Memory B cell (primary cell): ENCODE results near the gene MAPK11.

Experiments
- ATAC-seq: fragments of 150-1000 bp; cut with Tn5 transposase; 2 replicates; pipeline ENCODE4 v1.10.0; 2021; ENCODE audit warnings: low read depth, mild to moderate bottlenecking, moderate library complexity
- DNase-seq, 2 donors: peaks; one replicate each; pipeline ENCODE4 v3.0.0; 2022; ENCODE audit warnings: low spot score in 2 of 2
- H3K27ac Mint-ChIP-seq: one replicate; pipeline ENCODE4 v1.8.0; 2022; ENCODE audit warnings: mild to moderate bottlenecking, moderate library complexity, mixed read lengths
- H3K27me3 Mint-ChIP-seq: one replicate; pipeline ENCODE4 v1.8.0; 2022; ENCODE audit warnings: mixed read lengths
- H3K36me3 Mint-ChIP-seq: one replicate; pipeline ENCODE4 v1.8.0; 2022; ENCODE audit warnings: mild to moderate bottlenecking, mixed read lengths
- H3K4me1 Mint-ChIP-seq: one replicate; pipeline ENCODE4 v1.8.0; 2022; ENCODE audit warnings: mixed read lengths
- H3K4me3 Mint-ChIP-seq: one replicate; pipeline ENCODE4 v1.8.0; 2022; ENCODE audit warnings: mild to moderate bottlenecking, moderate library complexity, mixed read lengths
- H3K9me3 Mint-ChIP-seq: one replicate; pipeline ENCODE4 v1.8.0; 2022; ENCODE audit warnings: mixed read lengths

The MAPK11 gene

GRCh38 chr22:50250555-50251476 lies 19.4 kb downstream of the MAPK11 start, which contains the start of gene HDAC10:
Gene HDAC10 (minus strand): TSS chr22:50251265. CDS start chr22:50251032, 233 bp downstream.
- peak within 1 kb of the TSS; percentile 80 for H3K4me3 Mint-ChIP-seq
- no peaks in the 10 kb centered on the region for H3K36me3 Mint-ChIP-seq
- peaks cover 10% of the 10 kb centered on the region for H3K4me1 Mint-ChIP-seq
- H3K27ac Mint-ChIP-seq = peak within 1 kb of the TSS; percentile 58
- no peaks in the 10 kb centered on the region for H3K27me3 Mint-ChIP-seq
- H3K9me3 Mint-ChIP-seq = no peaks in the 10 kb centered on the region
- ATAC-seq (peak; percentile 55), DNase-seq (peak; percentile 64 to 68)

DNA sequence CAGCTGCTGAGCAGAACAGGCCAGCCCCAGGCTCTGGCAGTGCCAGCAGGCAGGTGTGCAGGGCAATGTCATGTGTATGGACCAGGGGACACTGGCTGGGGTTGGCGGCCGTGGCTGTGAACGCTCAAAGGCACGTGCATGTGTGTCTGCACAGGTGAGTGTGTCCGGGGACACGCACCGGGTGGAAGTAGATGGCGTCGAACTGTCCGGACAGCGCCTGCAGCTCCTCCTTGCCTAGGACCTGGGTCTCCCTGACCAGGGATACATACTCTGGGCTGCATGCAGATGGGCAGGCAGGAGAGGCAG lies 20.0 kb downstream of the MAPK11 start:
- Mint-ChIP-seq H3K4me3 (peak overlapping the region; percentile 80), H3K27me3 (no peaks in the 10 kb centered on the region), H3K36me3 (no peaks in the 10 kb centered on the region), H3K4me1 (peaks cover 10% of the 10 kb centered on the region), H3K9me3 (no peaks in the 10 kb centered on the region), H3K27ac (peak overlapping the region; percentile 35)
- DNase-seq (no peak), ATAC-seq (no peak)

DNA sequence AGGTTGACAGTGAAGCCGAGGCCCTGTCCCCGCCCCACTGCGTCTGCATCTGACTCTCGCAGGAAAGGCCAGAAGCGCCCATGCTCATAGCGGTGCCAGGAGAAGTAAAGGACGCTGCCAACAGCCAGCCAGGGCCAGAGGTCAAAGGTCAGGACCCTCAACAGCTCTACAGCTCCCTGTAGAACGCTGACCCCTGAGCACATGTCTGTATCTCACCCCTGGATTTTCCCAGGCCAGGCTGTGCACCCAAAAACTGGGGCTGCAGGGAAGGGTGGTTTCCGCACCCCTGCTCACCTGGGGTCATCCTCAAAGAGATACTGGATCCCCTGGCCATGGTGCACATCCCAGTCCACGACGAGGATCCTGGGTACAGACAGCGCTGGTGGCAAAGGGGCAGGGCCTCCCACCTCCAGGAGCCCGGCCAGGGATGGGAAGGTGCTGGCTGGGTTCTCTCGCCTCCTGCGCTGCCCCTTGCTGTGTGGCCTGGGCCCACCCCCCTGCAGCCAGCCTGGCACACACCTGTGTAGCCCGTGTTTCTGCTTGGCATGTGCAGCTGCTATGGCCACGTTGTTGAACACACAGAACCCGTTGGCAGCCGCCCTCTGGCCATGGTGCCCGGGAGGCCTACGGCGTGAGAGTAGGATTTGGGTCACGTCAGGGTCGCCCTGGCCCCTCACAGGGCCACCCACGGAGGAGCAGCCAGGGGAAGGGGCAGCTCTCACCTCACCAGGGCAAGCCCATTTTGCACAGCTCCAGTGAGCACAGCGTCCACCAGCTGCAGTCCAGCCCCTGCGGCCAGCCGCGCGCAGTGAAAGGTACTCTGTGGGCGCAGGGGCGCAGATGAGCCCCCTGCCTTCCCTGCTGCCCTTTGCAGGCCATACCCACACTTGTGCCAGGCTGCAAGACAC lies 20.6 kb downstream of the MAPK11 start:
- Mint-ChIP-seq H3K9me3 (no peaks in the 10 kb centered on the region), H3K27me3 (no peaks in the 10 kb centered on the region), H3K27ac (peak overlapping the region; percentile 35), H3K4me1 (peaks cover 14% of the 10 kb centered on the region), H3K4me3 (peak overlapping the region; percentile 80), H3K36me3 (peaks cover 3% of the 10 kb centered on the region)
- DNase-seq = no peak
- ATAC-seq = no peak

DNA sequence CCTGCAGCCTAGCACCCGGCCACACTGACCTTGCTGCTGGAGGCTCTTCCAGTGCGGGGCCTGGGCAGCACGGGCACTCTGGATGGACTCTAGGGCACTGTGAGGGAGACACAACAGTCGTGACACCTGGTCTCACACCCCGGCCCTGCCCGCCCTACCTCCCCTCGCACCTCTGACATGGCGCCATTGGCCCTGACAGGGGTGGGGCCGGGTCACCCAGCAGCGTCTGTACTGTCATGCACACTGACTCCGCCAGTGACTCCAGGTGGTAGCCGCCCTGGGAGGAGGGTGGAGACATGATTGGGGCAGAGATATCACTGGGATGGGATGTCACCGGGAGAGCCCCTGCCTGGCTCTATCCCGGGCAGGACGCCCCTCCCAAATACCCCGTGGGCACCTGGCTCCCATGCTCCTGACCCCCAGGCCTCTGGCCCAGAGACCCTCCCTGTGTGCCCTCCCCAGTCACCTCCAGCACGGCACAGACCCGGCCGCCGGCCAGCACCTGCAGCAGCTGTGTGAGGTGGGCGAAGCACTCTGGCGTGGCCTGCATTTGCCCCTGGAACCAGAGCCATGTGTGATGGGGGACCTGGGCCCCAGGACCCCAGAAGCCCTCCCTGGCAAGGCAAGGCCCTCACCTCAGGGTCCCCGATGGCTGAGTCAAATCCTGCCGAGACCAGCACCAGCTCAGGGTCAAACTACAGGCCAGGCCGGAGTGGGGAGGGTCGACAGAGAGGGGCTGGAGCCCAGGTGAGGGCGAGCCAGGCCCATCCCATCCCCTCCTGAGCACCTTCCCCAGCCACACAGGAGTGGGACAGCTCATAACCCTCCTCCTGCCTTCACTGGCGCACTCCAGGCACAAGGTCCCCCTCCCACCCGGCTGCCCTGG lies 21.7 kb downstream of the MAPK11 start:
- peak overlapping the region; percentile 85 for H3K27ac Mint-ChIP-seq

DNA sequence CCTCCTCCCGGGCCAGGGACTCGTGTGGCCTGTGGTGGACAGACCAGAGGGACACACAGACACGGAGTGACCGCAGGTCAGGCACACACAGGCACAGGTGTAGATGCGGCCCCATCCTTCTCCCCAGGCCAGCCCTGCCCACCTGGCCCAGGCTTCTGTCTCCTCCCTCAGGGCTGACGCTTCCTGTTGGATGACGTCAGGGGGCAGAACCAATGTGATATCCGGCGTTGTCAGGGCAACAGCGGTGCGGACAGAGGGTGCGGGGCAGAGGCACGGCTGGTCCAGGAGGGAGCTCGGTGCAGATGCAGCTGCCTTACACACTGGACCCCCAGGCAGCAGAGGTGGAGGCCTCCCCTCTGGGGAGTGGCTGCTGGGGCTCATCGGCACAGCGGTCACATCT lies 22.4 kb downstream of the MAPK11 start:
- DNase-seq (peak; percentile 63 to 71), ATAC-seq (peak; percentile 50)
- H3K27ac Mint-ChIP-seq = peak overlapping the region; percentile 85
- H3K36me3 Mint-ChIP-seq = peaks cover 3% of the 10 kb centered on the region
- no peaks in the 10 kb centered on the region for H3K27me3 Mint-ChIP-seq
- peak overlapping the region; percentile 18 for H3K4me3 Mint-ChIP-seq
- H3K4me1 Mint-ChIP-seq = peaks cover 19% of the 10 kb centered on the region
- H3K9me3 Mint-ChIP-seq = no peaks in the 10 kb centered on the region

More for the DNA sequence above, 21.7 kb downstream of the MAPK11 start:
- DNase-seq = no peak
- no peaks in the 10 kb centered on the region for H3K9me3 Mint-ChIP-seq
- H3K27me3 Mint-ChIP-seq = no peaks in the 10 kb centered on the region
- H3K36me3 Mint-ChIP-seq = peaks cover 3% of the 10 kb centered on the region
- peaks cover 17% of the 10 kb centered on the region for H3K4me1 Mint-ChIP-seq
- H3K4me3 Mint-ChIP-seq = peak overlapping the region; percentile 18
- no peak for ATAC-seq

DNA sequence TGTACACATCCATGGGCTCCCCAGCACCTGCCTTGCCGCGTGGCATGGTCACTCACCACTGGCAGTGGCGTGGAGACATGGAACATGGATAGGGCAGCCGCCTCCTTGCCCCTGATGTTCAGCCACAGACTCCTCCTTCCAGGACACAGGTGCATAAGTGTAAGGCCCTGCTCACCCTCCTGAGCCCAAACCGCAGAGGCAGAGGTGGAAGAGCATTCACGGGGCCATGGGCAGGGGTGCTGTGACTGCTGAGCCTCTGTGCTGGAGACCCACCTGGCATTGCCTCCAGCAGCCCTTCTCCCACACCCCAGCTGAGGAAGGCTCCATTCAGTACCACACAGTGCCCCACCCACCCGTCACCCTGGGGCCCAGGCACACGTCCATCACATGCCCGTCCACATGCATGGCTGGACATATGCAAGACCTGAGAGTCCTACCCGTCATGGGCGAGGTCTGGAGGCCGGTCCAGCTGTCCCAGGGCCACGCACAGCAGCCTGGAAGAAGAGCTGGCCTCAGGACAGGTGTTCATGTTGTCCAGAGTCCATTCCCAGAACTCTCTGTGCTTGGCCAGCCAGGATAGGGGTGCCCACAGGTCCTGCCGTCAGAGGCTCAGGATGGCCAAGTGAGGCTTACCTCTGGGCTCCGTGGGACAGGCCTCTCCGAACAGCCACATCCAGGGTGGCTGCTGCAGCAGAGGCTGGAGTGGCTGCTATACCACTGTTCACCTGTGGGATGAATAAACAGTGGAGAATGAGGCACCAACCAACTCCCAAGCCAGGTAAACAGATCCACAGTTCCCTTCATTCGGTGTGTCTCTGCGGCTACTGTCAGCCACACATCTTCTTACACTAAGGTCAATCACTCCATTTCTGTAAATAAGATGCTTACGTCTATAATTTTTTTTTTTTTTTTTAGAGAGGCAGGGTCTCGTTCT lies 23.7 kb downstream of the MAPK11 start:
- H3K36me3 Mint-ChIP-seq = peaks cover 3% of the 10 kb centered on the region
- no peaks in the 10 kb centered on the region for H3K27me3 Mint-ChIP-seq
- ATAC-seq (no peak), DNase-seq (no peak)
- no peaks in the 10 kb centered on the region for H3K9me3 Mint-ChIP-seq
- H3K4me3 Mint-ChIP-seq = peak overlapping the region; percentile 98
- H3K4me1 Mint-ChIP-seq = peaks cover 24% of the 10 kb centered on the region
- H3K27ac Mint-ChIP-seq = peak overlapping the region; percentile 96

- Mint-ChIP-seq H3K27ac (peak overlapping the region; percentile 96), H3K9me3 (no peaks in the 10 kb centered on the region), H3K27me3 (no peaks in the 10 kb centered on the region), H3K4me1 (peaks cover 30% of the 10 kb centered on the region), H3K36me3 (peaks cover 4% of the 10 kb centered on the region), H3K4me3 (peak overlapping the region; percentile 98)
- DNase-seq = no peak
- peak; percentile 23 for ATAC-seq
Observed at GRCh38 chr22:50245214-50246072, 24.7 kb downstream of the MAPK11 start.

DNA sequence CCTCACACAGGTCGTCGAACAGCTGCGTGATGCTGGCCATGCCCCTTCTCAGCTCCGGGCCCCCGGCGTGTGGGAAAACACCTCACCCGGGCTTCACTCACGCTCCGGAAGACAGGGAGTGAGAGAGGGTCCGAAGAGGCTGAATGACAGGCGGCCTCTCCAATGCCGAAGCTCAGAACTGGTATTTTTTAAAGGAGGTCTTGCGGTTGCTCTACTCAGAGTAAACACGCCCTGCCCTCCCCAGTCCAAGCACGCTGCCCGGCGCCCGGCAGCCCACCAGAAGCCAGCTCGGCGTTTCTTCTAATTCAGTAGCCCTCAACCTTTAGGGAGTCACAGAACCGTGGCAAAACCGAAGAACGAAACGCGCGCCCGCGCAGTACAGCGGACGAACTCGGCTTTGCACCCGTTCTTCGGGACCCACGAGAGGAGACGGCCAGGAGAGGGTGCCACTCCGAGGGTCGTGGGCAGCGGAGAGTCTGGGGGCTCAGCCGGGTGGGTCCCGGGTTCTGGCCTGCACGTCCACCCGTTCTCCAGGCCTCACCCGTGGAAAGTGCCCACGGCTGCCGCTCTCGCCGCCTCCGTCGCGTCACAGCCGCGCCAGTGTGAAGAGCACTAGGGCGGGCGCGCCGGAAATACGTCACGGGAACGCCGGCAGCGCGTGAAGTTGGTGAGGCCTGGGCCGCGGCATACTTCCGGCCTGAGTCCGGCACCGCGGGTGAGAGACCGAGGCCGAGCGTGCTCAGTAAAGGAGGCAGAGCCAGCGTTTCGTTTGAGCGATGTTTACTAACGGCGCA lies 25.6 kb downstream of the MAPK11 start, which contains the start of gene TUBGCP6:
Gene TUBGCP6, minus strand, starts transcription at position 604 of the 794 bp plus-strand sequence. Its CDS starts 564 bp downstream, at position 40.
- Mint-ChIP-seq H3K27me3 (no peaks in the 10 kb centered on the region), H3K36me3 (peaks cover 8% of the 10 kb centered on the region), H3K4me3 (peak within 1 kb of the TSS; percentile 98), H3K9me3 (no peaks in the 10 kb centered on the region), H3K4me1 (peaks cover 30% of the 10 kb centered on the region), H3K27ac (peak within 1 kb of the TSS; percentile 96)
- ATAC-seq = peak; percentile 74
- DNase-seq = peak; percentile 86 to 94

DNA sequence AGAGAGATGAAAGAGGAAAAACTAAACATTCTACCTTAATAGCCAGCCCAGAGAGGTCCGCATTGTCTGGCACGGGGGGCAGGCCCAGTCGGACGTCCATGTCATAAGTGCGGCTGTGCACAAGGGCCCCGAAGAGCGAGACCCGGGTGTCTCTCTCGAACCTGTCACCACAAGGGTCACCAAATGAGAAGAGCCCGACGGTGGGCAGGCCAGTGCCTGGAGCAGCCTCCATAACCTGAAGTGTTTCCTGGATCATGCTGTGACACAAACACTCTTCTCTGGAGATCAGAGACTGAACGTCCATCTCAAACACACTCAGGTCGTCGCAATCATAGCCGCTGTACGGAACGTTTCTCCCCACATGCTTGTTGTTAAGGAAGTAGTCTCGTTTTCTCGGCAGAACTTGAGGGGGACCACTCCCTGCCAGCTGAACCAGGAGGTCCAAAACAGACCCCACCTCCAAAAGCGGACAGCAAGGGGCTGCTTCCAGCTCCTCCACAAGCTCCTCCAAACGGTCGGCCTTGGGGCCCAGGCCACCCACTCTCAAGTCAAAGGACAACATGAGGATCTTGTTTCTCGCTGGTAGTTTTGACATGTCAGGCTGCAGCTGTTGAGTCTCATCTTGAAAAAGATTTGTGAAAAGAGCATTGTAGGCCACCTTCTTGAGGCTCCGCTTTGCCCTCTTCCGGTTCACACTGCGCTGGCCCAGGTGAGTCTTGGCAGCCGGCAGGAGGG lies 26.3 kb downstream of the MAPK11 start:
- Mint-ChIP-seq H3K27me3 (no peaks in the 10 kb centered on the region), H3K4me3 (peak overlapping the region; percentile 98), H3K4me1 (peaks cover 30% of the 10 kb centered on the region), H3K9me3 (no peaks in the 10 kb centered on the region), H3K27ac (peak overlapping the region; percentile 96), H3K36me3 (peaks cover 8% of the 10 kb centered on the region)
- DNase-seq (no peak), ATAC-seq (no peak)

- peaks cover 11% of the 10 kb centered on the region for H3K36me3 Mint-ChIP-seq
- no peak for ATAC-seq
- peak overlapping the region; percentile 98 for H3K4me3 Mint-ChIP-seq
- H3K27ac Mint-ChIP-seq = peak overlapping the region; percentile 45
- no peaks in the 10 kb centered on the region for H3K27me3 Mint-ChIP-seq
- no peaks in the 10 kb centered on the region for H3K9me3 Mint-ChIP-seq
- H3K4me1 Mint-ChIP-seq = peaks cover 29% of the 10 kb centered on the region
- DNase-seq = no peak
Observed at GRCh38 chr22:50242406-50242949, 27.7 kb downstream of the MAPK11 start.
